ENCODE measurements around the gene CCKAR.
A peak's percentile ranks its signal among the peaks of the same experiment; 100 is the strongest.

Gene CCKAR

GRCh38 chr4:26458157-26458561 lies 32.1 kb downstream of the CCKAR start:
- DNase-seq: no peak

- DNase-seq: no peak
These were observed 32.9 kb downstream of the CCKAR start for GRCh38 chr4:26457412-26457811.

DNA sequence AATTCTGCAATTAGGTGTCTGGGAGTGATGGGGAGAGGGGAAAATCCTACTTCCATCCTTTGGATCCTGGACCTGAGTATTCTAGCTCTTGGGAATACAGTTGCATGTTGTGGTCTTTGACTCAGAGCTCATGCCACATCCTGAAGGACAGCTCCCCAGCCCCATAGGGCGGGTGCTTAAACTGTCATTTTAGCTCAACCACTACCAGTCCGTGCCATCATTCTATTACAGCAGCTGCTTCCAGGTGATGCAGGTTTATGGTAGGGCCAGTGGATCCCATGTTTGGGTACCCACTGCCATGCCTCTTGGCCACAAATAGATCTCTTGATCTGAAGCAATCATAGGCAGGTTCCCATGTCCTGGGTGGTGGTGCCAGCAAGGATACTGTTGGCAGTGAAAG lies 34.7 kb downstream of the CCKAR start:
- DNase-seq: no peak

DNA sequence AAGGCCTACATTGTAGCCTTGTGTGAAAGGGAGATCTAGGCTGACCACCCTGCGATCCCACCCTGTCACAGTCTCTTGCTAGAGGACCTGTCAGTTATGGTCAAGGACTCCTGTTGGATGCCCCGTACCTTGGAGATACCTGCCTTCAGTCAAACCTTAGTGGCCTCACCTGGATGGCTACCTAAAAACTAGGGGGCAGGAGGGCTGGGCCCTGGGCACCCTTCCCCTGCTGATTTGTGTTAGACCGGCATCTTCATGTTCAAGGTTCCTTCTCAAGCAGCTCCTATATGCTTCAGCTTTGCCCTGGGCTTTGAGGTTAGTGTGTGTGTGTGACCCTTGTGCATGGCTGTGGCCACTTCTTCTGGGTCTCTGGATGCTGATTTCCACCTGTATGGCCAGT lies 35.3 kb downstream of the CCKAR start:
- DNase-seq: no peak

DNA sequence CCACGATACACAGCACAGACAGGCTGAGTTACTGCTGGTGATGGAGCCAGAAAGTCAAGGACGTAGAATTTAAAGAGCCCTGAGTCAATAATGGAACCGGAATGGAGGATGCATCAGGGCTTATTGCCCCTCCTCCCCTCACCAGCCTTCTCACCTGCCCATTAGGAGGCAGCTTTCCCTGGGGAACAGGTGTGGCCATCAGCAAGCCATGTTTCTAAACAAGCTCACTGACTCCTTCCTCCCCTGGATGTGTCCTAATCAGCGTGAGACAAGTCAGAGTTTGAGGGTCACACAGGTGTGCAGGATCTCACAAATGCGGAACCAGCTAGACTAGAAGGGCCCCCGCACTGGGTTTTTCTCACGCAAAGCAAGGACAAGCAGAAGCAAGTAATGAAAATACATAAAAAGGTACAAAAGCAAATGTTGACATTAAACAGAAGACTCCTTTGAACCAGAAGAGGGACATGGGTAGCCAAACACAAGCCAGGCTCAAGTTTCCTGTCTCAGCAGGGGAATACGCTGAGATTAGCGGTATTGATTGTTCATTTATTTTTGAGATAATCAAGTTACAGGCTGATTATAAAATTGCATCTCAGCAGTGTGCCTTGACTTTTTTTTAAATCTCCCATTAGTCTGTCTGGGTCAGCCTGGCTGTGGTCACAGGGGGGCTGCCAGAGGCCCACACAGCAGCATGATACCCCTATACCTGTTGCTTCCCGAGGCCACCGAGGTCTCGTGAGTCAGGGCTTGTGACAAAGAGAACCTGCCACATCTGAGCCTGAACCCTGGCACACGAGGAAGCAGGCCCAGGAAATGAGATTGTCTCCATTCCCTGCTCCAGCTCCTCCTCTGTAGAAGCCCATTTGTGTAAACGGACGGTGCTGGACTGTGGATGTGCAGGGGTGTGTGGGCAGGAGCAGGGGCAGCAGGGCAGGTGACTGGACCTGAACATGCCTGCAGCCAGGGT lies 37.4 kb downstream of the CCKAR start:
- peak; percentile 91 for DNase-seq

DNA sequence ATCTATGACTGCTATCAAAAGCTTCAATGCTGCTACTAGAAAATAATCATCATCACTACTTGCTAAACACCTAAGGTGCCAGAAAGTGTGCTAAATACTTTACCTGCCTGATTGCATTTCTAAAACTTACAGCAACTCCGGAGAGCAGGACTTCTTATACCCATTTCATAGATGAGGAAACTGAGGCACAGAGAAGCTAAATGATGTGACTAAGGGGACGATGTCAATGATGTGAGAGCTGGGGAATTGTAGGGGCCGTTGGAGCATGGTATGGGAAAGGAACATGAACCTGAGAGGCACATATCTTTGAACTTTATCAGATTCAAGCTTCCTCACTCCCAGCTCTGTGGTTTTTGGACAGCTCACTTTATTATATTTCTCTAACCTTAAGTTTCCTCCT lies 38.7 kb downstream of the CCKAR start:
- no peak for DNase-seq

DNA sequence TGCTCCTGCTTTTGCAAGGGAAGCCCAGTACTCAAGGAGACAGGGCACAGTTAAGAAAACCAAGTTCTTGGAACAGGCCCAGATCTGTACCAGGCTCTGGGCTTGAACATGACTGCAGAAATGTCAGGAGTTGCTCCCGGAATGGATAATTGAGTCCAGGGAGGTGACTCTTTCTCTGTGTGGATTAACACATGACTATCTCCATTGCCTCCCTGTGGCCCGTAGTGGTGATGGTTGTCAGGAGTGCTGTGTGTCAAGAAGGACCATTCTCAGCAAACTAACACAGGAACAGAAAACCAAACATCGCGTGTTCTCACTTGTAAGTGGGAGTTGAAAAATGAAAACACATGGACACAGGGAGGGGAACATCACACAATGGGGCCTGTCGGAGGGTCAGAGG lies 39.9 kb downstream of the CCKAR start:
- DNase-seq: no peak

- no peak for DNase-seq
These were observed 42.9 kb downstream of the CCKAR start for GRCh38 chr4:26447378-26447777.

DNA sequence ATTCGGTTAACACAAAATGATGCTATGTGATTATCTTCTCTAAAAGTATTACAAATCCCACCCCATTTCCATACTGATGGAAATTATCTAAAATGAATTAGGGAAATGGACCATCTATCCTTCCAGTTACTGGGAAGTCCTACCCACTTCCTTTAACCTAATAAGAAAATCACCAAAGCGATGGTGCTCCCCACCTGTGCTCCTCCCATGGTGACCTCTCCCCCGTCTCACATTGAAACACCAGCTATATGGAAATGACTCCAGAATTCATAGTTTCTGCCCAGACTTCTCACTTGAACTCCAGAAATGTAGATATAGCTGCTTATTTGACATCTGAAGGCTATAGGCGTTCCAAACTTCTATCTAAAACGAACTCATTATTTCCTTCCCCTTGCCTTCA lies 48.5 kb downstream of the CCKAR start:
- no peak for DNase-seq

DNA sequence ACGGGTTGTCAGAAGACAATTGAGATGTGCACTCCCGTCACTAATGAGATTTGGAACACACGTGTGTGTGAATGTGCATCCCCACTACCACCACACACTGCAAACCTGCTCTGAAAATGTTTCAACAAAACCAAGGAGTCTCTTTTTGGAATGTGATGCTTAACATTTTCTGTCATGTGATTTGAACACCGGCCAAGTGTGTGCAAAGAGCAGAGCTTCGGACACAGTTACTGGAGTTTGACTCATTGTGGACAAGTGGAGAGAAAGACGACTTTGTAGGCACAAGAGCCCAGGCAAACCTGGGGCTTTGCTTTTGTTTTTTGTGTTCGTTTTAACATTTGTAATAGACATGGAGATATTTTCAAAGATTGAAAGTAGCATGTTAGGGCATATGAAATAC lies 49.2 kb downstream of the CCKAR start:
- no peak for DNase-seq

GRCh38 chr4:26434030-26434639 lies 56.1 kb downstream of the CCKAR start:
- DNase-seq: no peak

GRCh38 chr4:26433556-26433955 lies 56.7 kb downstream of the CCKAR start:
- DNase-seq: no peak

GRCh38 chr4:26432419-26432818 lies 57.9 kb downstream of the CCKAR start:
- no peak for DNase-seq

- no peak for DNase-seq
These were observed 58.7 kb downstream of the CCKAR start for GRCh38 chr4:26431461-26432180.

Data from DMS153 (cell line).